Testis (tissue), 3 donors: ENCODE results near the gene OR2B2. TPM values are rescaled to one million over a fixed set of nuclear protein-coding genes. Genes with fewer than 3 reads are reported as not detected.
A peak's percentile ranks its signal among the peaks of the same experiment; 100 is the strongest.
"Not testable (repeated sequence)": the region's sequence is repeated elsewhere in the genome, so short reads cannot be mapped to it uniquely, and the experiment has no call there.

Experiments used
- DNase-seq: peaks from one replicate; pipeline ENCODE4 v3.0.0-alpha.2; 2019
- H3K27ac ChIP-seq, 2 donors: fragments of 200-600 bp; sonication (generic); one replicate each; pipeline ENCODE4 v1.5.1; 2019
- H3K27me3 ChIP-seq: fragments of 200-600 bp; sonication (generic); one replicate; pipeline ENCODE4 v1.5.1; 2019
- H3K36me3 ChIP-seq: fragments of 200-600 bp; sonication (generic); one replicate; pipeline ENCODE4 v1.5.1; 2017; ENCODE audit warnings: low read depth; ENCODE audit errors: missing control alignments
- H3K4me1 ChIP-seq: fragments of 200-600 bp; sonication (generic); one replicate; pipeline ENCODE4 v1.5.1; 2019
- H3K4me3 ChIP-seq, 2 donors: fragments of 200-600 bp; sonication (generic); one replicate each; pipeline ENCODE4 v1.5.1; 2017 to 2019
- H3K9me3 ChIP-seq: fragments of 200-600 bp; sonication (generic); one replicate; pipeline ENCODE4 v1.5.1; 2017
- POLR2A ChIP-seq: fragments of 450-650 bp; IDR thresholded peaks from one replicate; pipeline ENCODE4 v1.6.1; 2017; ENCODE audit warnings: antibody characterized with exemption, mild to moderate bottlenecking, moderate library complexity
- WGBS, 2 donors: methylation state at CpG; one replicate each; pipeline ENCODE4 v1.1.5; 2018; 5-methylcytosine and 5-hydroxymethylcytosine counted together
- intact Hi-C: fragments of 100-400 bp; cut with DNase I; formaldehyde crosslinking; loops from one replicate; pipeline ENCODE4 v1.15.1; 2023; ENCODE audit warnings: low total_unique reads
- polyA plus RNA-seq: library from polyadenylated mRNA; stranded (reverse); fragments of 350-450 nt; fragmentation: Illumina TruSeq; extraction: RNeasy Lipid Tissue Mini Kit (QIAGEN cat#74804); gene quantifications from one replicate; pipeline ENCODE4 v1.2.3, GENCODE V29; 2014; ENCODE audit warnings: low read depth, low replicate concordance; ENCODE audit not compliant: insufficient read depth
- total RNA-seq, 2 donors: library from RNA; depleted of rRNA; stranded (reverse); fragments of >200 nt; gene quantifications; one replicate each; pipeline ENCODE4 v1.2.3, GENCODE V29; 2016
- TF ChIP-seq, protein P1 (sequence below), 3 experiments: fragments of 450-650 bp in 2 of 3; fragments of 200-600 bp in 1 of 3; sonication (generic) in 1 of 3; IDR thresholded peaks; one replicate each; pipeline ENCODE4 v1.5.1; 2016 to 2019; ENCODE audit warnings: antibody characterized with exemption in 3 of 3, mild to moderate bottlenecking in 2 of 3, moderate library complexity in 1 of 3

OR2B2 gene
- total and polyA plus RNA-seq, 3 donors from 2014 or later, result not detected

DNA sequence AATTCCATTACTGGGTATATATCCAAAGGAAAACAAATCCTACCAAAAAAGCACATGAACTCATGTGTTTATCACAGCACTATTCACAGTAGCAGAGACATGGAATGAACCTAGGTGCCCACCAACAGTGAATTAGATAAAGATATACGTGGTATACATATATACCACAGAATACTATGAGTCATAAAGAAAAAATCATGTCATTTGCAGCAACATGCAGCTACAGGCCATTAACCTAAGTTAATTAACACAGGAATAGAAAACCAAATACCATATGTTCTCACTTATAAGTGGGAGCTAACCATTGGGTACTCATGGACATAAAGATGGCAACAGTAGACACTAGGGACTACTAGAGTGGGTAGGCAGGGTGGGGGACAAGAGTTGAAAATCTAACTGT lies 4.2 kb downstream of the OR2B2 start:
- Histone ChIP-seq H3K4me1 (peaks cover 4% of the 10 kb centered on the region), H3K27me3 (no peaks in the 10 kb centered on the region), H3K27ac (no peak overlapping the region), H3K9me3 (no peaks in the 10 kb centered on the region), H3K36me3 (no peaks in the 10 kb centered on the region), H3K4me3 (no peak overlapping the region)
- no peak for DNase-seq
- intact Hi-C loops, result no loop called here
- TF ChIP-seq, protein P1, sequence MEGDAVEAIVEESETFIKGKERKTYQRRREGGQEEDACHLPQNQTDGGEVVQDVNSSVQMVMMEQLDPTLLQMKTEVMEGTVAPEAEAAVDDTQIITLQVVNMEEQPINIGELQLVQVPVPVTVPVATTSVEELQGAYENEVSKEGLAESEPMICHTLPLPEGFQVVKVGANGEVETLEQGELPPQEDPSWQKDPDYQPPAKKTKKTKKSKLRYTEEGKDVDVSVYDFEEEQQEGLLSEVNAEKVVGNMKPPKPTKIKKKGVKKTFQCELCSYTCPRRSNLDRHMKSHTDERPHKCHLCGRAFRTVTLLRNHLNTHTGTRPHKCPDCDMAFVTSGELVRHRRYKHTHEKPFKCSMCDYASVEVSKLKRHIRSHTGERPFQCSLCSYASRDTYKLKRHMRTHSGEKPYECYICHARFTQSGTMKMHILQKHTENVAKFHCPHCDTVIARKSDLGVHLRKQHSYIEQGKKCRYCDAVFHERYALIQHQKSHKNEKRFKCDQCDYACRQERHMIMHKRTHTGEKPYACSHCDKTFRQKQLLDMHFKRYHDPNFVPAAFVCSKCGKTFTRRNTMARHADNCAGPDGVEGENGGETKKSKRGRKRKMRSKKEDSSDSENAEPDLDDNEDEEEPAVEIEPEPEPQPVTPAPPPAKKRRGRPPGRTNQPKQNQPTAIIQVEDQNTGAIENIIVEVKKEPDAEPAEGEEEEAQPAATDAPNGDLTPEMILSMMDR (IDR thresholded peaks at IDR 0.05), result no peak
- no peak for TF ChIP-seq POLR2A
- 73 to 77% methylated on average over 1 of the region's 1 CpG for WGBS, 2 donors

DNA sequence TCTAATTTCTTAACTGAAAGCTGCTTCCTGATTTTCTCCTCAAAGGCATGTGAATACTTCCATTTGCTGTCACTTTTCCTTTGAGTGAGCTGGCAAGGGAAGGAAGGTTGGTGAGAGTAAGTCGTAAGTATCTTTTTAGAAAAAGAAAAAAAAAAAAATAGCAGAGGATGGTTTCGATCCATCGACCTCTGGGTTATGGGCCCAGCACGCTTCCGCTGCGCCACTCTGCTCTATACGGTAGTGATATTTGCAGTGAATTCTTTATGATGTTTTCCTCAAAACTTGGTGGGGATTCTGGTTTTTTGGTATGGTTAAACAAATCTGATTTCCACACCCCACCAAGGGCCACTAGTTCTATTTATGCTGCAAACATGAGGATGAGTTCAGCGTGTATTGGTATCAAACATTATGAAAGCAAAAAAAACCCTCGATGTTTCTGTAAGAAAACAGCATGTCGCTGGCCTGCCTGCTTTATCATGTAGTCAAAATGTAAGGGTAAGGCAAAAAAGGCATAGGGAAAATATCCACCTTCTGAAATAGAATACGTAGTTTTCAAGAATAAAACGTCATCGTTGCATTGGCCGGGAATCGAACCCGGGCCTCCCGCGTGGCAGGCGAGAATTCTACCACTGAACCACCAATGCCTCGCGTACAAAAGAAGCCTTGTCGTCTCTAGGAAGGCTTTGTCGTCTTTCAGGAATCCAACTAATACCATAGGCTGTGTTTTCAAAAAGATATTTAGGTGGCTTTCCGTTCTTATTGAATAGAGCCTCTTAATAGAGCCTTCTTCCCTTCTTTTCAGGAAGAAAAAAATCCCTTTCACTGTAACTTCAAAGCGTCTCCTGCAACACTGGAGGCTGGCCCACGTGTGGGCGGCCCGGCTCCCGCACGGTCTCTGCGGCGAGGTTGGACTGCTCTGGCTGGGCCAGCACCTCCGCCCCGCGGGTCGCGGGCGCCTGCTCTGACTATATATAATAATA lies 9.6 kb downstream of the OR2B2 start:
- peak overlapping the region; percentile 60 to 80 for H3K4me3 ChIP-seq
- 2 to 8% methylated on average over 38 of the region's 38 CpGs for WGBS, 2 donors
- H3K27me3 ChIP-seq, result no peaks in the 10 kb centered on the region
- peak; percentile 91 for DNase-seq
- TF ChIP-seq, protein P1 (IDR thresholded peaks at IDR 0.05), result peak in 1 of 3 experiments; percentile 6
- no peak for TF ChIP-seq POLR2A
- peak overlapping the region; percentile 95 to 96 for H3K27ac ChIP-seq
- peaks cover 4% of the 10 kb centered on the region for H3K4me1 ChIP-seq
- H3K9me3 ChIP-seq, result no peaks in the 10 kb centered on the region
- intact Hi-C loops, result no loop called here
- no peaks in the 10 kb centered on the region for H3K36me3 ChIP-seq

GRCh38 chr6:27901801-27902200 lies 10.4 kb downstream of the OR2B2 start:
- Histone ChIP-seq H3K27ac (peak overlapping the region in 1 of 2 donors; percentile 96), H3K27me3 (no peaks in the 10 kb centered on the region), H3K36me3 (no peaks in the 10 kb centered on the region), H3K4me3 (no peak overlapping the region), H3K9me3 (no peaks in the 10 kb centered on the region), H3K4me1 (peaks cover 4% of the 10 kb centered on the region)
- TF ChIP-seq, protein P1 (IDR thresholded peaks at IDR 0.05), result no peak
- no peak for TF ChIP-seq POLR2A
- DNase-seq, result no peak
- intact Hi-C loops, result no loop called here
- 81 to 83% methylated on average over 8 of the region's 8 CpGs for WGBS, 2 donors

GRCh38 chr6:27900197-27900596 lies 12.0 kb downstream of the OR2B2 start:
- intact Hi-C loops, DNase-seq, H3K4me3 ChIP-seq, H3K4me1 ChIP-seq, H3K27ac ChIP-seq, H3K9me3 ChIP-seq, H3K27me3 ChIP-seq, H3K36me3 ChIP-seq: not testable (repeated sequence)
- 89 to 90% methylated on average over 7 of the region's 7 CpGs for WGBS, 2 donors

GRCh38 chr6:27899543-27899942 lies 12.7 kb downstream of the OR2B2 start:
- Histone ChIP-seq H3K27ac (no peak overlapping the region), H3K36me3 (no peaks in the 10 kb centered on the region), H3K27me3 (no peaks in the 10 kb centered on the region), H3K9me3 (no peaks in the 10 kb centered on the region), H3K4me3 (no peak overlapping the region), H3K4me1 (peaks cover 9% of the 10 kb centered on the region)
- intact Hi-C loops, result no loop called here
- DNase-seq, result no peak
- TF ChIP-seq POLR2A, result no peak
- TF ChIP-seq, protein P1 (IDR thresholded peaks at IDR 0.05), result no peak
